ENCODE measurements around the gene NONO.

- TF ChIP-seq, protein P1, sequence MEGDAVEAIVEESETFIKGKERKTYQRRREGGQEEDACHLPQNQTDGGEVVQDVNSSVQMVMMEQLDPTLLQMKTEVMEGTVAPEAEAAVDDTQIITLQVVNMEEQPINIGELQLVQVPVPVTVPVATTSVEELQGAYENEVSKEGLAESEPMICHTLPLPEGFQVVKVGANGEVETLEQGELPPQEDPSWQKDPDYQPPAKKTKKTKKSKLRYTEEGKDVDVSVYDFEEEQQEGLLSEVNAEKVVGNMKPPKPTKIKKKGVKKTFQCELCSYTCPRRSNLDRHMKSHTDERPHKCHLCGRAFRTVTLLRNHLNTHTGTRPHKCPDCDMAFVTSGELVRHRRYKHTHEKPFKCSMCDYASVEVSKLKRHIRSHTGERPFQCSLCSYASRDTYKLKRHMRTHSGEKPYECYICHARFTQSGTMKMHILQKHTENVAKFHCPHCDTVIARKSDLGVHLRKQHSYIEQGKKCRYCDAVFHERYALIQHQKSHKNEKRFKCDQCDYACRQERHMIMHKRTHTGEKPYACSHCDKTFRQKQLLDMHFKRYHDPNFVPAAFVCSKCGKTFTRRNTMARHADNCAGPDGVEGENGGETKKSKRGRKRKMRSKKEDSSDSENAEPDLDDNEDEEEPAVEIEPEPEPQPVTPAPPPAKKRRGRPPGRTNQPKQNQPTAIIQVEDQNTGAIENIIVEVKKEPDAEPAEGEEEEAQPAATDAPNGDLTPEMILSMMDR (IDR thresholded peaks at IDR 0.05), result no peak
- TF ChIP-seq POLR2A (IDR thresholded peaks at IDR 0.05), result no peak
- no peak for TF ChIP-seq EP300 (IDR thresholded peaks at IDR 0.05)
- TF ChIP-seq POLR2AphosphoS5 (IDR thresholded peaks at IDR 0.05), result no peak
These were observed 14.7 kb downstream of the NONO start for GRCh38 chrX:71298119-71298518.
